NOMO-1 (cell line): ENCODE data around the gene CAB39L.

Source experiments
- DNase-seq, 2 experiments: peaks; one replicate each; lab custom pipeline; 2025; ENCODE audit not compliant: unreplicated experiment in 2 of 2; lab: John Stamatoyannopoulos, UW

The CAB39L gene

GRCh38 chr13:49443704-49444523, at the start of gene CAB39L, which contains the start of gene SETDB2:
TSS of gene CAB39L (minus strand) at chr13:49444064. CDS start at chr13:49382910, 61,154 bp downstream.
TSS of gene SETDB2 (plus strand) at chr13:49444274. CDS start at chr13:49451894, 7,620 bp downstream.
- DNase-seq: peak; percentile 99

GRCh38 chr13:49488563-49488962, 44.7 kb upstream of the CAB39L start:
- DNase-seq: no peak

GRCh38 chr13:49481788-49482187, 37.9 kb upstream of the CAB39L start:
- DNase-seq: no peak

- DNase-seq: no peak
These were observed 32.7 kb upstream of the CAB39L start for GRCh38 chr13:49476529-49476928.

GRCh38 chr13:49472186-49472585, 28.3 kb upstream of the CAB39L start:
- DNase-seq: no peak

- no peak for DNase-seq
These were observed 22.5 kb upstream of the CAB39L start for GRCh38 chr13:49466292-49466838.

GRCh38 chr13:49464621-49465325, 20.9 kb upstream of the CAB39L start:
- no peak for DNase-seq

- DNase-seq: no peak
These were observed 20.2 kb upstream of the CAB39L start for GRCh38 chr13:49464085-49464484.

- DNase-seq: no peak
These were observed 15.7 kb upstream of the CAB39L start for GRCh38 chr13:49459580-49459979.

- no peak for DNase-seq
These were observed 13.4 kb upstream of the CAB39L start for GRCh38 chr13:49457221-49457620.

GRCh38 chr13:49456156-49456555, 12.3 kb upstream of the CAB39L start:
- no peak for DNase-seq

GRCh38 chr13:49455007-49455398, 11.1 kb upstream of the CAB39L start:
- DNase-seq: no peak

- no peak for DNase-seq
These were observed 10.6 kb upstream of the CAB39L start for GRCh38 chr13:49454388-49455006.

- DNase-seq: no peak
These were observed 9.6 kb upstream of the CAB39L start for GRCh38 chr13:49453465-49453864.

GRCh38 chr13:49452725-49453457, 9.0 kb upstream of the CAB39L start:
- DNase-seq: no peak

- DNase-seq: no peak
These were observed 6.4 kb upstream of the CAB39L start for GRCh38 chr13:49450105-49450819.

- DNase-seq: no peak
These were observed 4.9 kb upstream of the CAB39L start for GRCh38 chr13:49448753-49449152.

GRCh38 chr13:49446473-49446872, 2.6 kb upstream of the CAB39L start:
- DNase-seq: no peak

GRCh38 chr13:49444524-49445395, 896 bp upstream of the CAB39L start:
- peak; percentile 74 to 97 for DNase-seq
